ENCODE measurements around the gene ZNF664.

ZNF664 gene

GRCh38 chr12:123958876-123959275 lies 14.1 kb upstream of the ZNF664 start:
- DNase-seq (ENCODE audit: low spot score), result no peak

- DNase-seq (ENCODE audit: low spot score), result no peak
Observed at GRCh38 chr12:123960029-123960735, 12.8 kb upstream of the ZNF664 start.

GRCh38 chr12:123960856-123961255 lies 12.2 kb upstream of the ZNF664 start:
- DNase-seq (ENCODE audit: low spot score), result no peak

GRCh38 chr12:123961585-123962345 lies 11.2 kb upstream of the ZNF664 start:
- DNase-seq (ENCODE audit: low spot score), result no peak

- DNase-seq (ENCODE audit: low spot score), result no peak
Observed at GRCh38 chr12:123962513-123962912, 10.5 kb upstream of the ZNF664 start.

- DNase-seq (ENCODE audit: low spot score), result no peak
Observed at GRCh38 chr12:123963821-123964220, 9.2 kb upstream of the ZNF664 start.

- DNase-seq (ENCODE audit: low spot score), result no peak
Observed at GRCh38 chr12:123965382-123965781, 7.6 kb upstream of the ZNF664 start.

GRCh38 chr12:123966596-123966995 lies 6.4 kb upstream of the ZNF664 start:
- DNase-seq (ENCODE audit: low spot score), result peak; percentile 86

GRCh38 chr12:123967121-123967586 lies 5.9 kb upstream of the ZNF664 start:
- no peak for DNase-seq (ENCODE audit: low spot score)

GRCh38 chr12:123971449-123971769 lies 1.6 kb upstream of the ZNF664 start:
- DNase-seq (ENCODE audit: low spot score), result no peak

GRCh38 chr12:123971770-123972456 lies 1.1 kb upstream of the ZNF664 start:
- no peak for DNase-seq (ENCODE audit: low spot score)

- DNase-seq (ENCODE audit: low spot score), result no peak
Observed at GRCh38 chr12:123973552-123974341, 732 bp downstream of the ZNF664 start.

GRCh38 chr12:123976227-123976826 lies 3.3 kb downstream of the ZNF664 start:
- no peak for DNase-seq (ENCODE audit: low spot score)

GRCh38 chr12:123979566-123979965 lies 6.6 kb downstream of the ZNF664 start:
- no peak for DNase-seq (ENCODE audit: low spot score)

GRCh38 chr12:123982269-123982668 lies 9.3 kb downstream of the ZNF664 start:
- no peak for DNase-seq (ENCODE audit: low spot score)

- DNase-seq (ENCODE audit: low spot score), result peak; percentile 67
Observed at GRCh38 chr12:123983822-123984485, 10.9 kb downstream of the ZNF664 start.

GRCh38 chr12:123984903-123985302 lies 11.9 kb downstream of the ZNF664 start:
- DNase-seq (ENCODE audit: low spot score), result no peak

- no peak for DNase-seq (ENCODE audit: low spot score)
Observed at GRCh38 chr12:123986374-123986965, 13.5 kb downstream of the ZNF664 start.

- no peak for DNase-seq (ENCODE audit: low spot score)
Observed at GRCh38 chr12:123987022-123987421, 14.0 kb downstream of the ZNF664 start.

- DNase-seq (ENCODE audit: low spot score), result no peak
Observed at GRCh38 chr12:123989168-123989567, 16.2 kb downstream of the ZNF664 start.

- no peak for DNase-seq (ENCODE audit: low spot score)
Observed at GRCh38 chr12:123989753-123990152, 16.7 kb downstream of the ZNF664 start.

All from AG08395 (cell line).